Glomerular visceral epithelial cell (primary cell): ENCODE data around the gene WSB2.

Experiments
- DNase-seq: peaks from one replicate; pipeline ENCODE4 v3.0.0-alpha.2; 2016; ENCODE audit errors: extremely low spot score

WSB2 gene

GRCh38 chr12:118061873-118062843, 1.2 kb upstream of the WSB2 start:
- DNase-seq: peak; percentile 61

- DNase-seq: peak; percentile 53
Observed at GRCh38 chr12:118060301-118061010, 523 bp downstream of the WSB2 start.

DNA sequence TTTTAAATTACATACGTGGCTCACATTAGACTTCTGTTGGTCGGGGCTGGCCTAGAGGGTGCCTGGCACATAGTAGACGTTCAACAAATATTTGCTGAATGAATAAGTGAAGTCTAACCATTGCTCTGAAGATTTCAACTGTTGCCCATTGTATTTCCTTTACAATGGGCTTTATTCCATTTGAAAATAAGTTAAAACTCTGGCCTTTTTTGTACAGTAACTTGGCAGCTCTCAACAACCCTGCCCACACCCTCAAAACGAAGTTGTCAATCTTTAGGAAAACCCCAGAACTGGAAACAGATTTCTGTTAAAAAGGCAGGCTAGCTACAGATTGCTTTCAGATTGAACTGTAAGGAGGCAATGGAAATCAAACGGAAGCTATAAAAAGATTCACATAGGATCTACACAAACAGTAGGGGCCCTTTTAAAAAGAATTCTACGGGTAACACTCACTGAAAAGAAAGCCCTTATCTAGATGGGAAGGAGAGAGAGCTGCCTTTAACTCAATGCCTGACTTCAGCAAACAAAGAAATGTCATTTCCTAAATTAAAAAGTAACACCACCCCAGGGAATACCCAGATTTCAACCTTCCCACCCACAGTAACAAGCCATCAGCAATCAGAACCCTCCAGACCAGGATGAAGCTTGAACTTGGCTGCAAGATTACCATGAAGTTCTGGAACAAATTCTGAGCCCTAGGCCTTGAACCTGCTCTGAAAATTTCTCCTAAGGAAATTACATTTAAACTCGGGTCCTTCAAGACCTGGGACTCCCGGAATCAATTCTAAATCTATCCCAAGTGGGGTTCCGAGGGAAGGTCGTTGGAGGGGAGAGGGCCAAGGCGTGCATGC, 1.4 kb downstream of the WSB2 start:
- DNase-seq: no peak

DNA sequence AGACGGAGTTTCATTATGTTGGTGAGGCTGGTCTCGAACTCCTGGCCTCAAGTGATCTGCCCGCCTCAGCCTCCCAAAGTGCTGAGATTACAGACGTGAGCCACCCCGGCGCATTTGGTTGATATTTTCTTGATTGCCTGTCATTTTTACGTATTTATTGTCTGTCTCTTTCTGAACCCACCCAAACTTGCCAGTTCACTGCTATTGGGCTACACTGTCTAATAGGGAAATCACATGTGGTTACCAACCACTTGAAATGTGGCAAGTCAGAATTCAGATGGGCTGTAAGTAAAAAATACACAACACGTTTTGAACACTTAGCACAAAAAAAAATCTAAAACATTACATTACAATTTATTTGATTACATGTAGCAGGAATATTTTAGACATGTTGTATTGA, 2.1 kb downstream of the WSB2 start:
- DNase-seq: no peak

GRCh38 chr12:118058227-118058626, 2.8 kb downstream of the WSB2 start:
- no peak for DNase-seq

GRCh38 chr12:118055865-118056773, 4.9 kb downstream of the WSB2 start:
- no peak for DNase-seq

DNA sequence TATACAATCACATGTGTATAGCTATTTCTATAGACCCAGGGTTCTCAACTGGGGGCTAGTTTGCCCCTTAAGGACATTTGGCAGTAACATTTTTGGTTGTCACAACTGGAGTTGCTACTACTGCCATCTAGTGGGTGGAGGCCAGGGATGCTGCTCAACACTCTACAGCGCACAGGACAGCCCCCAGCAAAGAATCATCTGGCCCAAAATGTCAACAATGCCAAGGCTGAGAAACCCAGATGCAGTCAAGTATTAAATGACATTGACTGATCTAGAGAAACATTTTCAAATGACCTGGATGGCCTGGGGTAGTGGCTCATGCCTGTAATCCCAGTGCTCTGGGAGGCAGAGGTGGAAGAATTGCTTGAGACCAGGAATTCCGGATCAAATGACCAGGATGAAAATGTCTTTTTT, 5.8 kb downstream of the WSB2 start:
- peak; percentile 77 for DNase-seq

- DNase-seq: no peak
Observed at GRCh38 chr12:118053071-118053985, 7.7 kb downstream of the WSB2 start.

DNA sequence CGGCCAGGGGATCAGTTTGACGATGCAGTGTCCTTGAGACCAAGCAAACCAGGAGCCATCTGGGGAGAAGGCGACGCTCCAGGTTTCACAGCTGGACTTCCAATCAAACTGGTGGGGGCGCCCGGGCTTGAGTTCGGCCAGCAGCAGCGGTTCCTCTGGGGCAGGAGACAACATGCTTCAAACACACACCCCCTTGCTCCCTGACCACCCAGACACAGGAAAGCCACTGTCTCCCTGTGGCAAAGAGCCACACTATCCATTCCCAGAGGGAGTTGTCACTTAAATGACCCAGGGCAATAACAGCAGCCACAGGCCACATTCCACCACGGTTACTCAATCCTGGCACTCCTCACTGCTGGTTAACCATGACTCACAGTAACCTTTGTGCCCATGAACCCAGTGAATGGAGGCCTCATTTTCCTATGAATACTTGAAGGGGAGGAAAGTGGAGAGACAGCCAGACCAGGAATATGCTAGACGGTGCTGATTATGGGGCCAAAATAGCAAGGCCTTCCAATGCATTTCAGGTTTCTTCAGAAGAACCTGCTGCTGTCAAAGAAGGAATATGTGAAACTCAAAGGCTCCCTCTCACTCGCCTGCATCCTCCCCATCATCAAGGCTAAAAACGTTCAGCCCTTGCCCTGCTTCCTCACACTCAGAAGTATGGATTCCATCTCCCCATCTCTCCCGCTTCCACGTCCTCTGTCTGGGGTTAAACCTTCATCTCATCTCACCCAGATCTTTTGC, 8.5 kb downstream of the WSB2 start:
- DNase-seq: peak; percentile 94

DNA sequence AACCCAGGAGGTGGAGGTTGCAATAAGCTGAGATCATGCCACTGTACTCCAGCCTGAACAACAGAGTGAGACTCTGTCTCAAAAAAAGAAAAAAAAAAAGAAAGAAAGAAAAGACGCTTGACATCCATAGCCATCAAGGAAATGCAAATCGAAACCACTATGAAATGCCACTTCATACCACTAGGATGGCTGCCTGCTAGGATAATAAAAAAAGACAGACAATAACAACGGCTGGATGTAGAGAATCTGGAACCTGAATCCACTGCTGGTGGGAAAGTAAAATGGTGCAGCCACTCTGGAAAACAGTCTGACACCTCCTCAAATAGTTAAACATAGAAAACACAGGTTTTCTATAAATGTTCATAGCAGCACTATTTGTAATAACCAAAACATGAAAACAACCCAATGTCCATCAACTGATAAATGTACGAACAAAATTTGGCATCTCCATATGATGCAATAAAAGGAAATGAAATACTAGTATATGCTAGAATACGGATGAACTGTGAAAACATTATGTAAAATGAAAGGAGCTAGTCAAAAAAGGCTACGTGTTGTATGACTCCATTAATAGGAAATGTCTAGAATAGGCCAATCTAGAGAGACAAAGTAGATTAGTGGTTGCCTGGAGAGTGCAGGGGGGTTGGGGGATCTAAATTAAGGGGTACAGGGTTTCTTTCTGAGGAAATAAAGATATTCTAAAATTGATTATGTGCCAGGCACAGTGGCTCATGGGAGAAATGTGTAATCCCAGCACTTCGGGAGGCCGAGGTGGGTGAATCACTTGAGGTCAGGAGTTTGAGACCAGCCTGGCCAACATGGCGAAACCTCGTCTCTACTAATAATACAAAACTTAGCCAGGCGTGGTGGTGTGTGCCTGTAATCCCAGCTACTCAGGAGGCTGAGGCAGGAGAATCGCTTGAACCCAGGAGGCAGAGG, 9.7 kb downstream of the WSB2 start:
- DNase-seq: no peak

DNA sequence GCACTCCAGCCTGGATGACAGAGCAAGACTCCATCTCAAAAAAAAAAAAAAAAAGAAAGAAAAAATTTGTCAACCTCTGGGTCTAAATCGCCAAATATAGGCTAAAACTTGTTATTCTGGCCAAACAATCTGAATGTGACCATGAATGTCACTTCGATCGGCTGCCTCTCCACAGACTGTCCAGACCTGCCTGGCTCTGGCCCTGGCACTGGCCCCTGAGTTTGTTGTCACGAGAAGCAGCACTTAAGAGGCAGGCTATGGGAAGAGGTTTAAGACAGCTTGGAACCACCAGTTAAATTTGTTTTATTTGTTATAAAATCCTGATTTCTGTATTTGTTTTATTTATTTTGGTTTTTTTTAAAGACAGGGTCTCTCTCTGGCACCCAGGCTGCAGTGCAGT, 14.5 kb downstream of the WSB2 start:
- DNase-seq: no peak

DNA sequence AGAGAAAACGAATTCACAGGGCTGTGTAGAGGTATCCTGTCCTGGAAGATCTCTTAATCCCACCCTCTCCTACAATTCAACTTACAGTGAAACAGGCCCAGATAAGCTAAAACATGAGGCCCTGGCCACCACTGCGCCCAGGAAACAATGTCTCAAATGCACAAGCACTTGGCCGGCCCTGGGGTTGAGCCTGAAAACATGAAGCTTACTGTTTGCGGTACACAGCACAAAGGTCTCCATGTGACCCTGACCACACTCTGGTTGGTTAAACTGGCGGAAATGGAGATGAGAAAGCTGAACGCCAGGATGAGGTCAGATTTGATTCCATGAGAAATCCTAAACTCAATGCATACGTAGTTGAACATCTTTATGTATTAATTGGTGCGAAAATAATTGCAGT, 16.4 kb downstream of the WSB2 start:
- no peak for DNase-seq

GRCh38 chr12:118044075-118044474, 16.9 kb downstream of the WSB2 start:
- no peak for DNase-seq

DNA sequence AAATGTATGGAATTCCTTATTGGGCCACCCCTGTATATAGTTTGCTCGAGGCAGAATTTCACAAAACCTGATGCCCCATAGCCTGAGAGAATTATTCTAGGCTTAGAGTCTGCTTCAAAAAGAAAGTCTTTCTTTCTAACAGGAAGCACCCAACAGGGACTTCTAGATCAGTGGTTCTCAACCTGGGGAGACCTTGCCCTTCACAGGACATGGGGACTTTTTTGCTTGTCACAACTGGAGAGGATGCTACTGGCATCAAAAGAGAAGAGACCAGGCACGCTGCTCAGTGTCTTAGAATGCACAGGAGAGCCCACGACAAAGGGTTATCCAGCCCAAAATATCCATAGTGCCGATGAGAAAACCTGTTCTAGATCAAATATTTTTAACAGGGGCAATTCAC, 18.9 kb downstream of the WSB2 start:
- no peak for DNase-seq

DNA sequence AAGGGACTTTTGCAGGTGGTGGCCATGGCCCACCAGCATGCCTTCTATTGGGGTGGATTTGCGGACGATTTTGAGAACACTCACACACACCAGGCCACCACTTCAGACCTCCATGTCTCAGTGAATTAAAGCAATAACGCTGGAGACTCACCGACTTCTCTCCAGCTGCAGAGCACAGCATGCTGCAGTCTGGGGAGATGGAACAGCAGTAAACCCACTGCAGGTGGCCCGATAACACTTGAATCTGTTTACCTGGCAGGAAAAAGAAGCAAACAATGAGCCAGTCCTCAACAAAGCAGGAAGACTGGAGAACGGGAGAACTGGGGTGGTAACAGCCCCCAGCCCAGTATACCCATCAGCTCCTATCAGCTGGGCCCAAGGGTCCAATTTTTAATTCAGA, 22.8 kb downstream of the WSB2 start:
- no peak for DNase-seq

DNA sequence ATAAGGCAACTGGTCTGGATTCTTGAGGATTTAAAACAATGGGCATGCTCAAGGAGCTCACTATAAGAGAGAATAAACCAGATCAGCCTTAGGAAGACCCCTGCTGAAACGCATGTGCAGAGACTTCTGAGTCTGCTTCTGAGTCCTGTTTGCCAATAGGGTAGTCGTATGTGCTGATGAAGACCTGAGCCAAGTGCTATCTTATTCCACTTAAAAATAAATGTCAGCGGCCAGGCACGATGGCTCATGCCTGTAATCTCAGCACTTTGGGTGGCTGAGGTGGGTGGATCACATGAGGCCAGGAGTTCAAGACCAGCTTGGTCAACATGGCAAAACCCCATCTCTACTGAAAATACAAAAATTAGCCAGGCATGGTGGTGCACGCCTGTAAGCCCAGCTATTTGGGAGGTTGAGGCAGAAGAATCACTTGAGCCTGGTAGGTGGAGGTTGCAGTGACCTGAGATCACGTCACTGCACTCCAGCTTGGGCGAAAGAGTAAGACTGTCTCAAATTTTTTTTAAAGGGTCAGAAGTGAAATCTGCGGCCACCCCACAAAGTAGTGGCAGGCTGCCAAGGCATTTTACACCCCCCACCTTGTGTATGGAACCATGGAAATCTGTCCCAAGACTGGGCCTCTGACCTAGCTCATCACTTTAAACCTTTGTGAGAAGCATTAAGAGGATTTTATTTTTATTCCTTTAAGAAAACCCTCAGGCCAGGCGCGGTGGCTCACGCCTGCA, 24.1 kb downstream of the WSB2 start:
- no peak for DNase-seq
